HL-60 (cell line): ENCODE measurements around the gene SEPTIN14.

ENCODE experiments used
- DNase-seq, 2 experiments: peaks; one replicate each; pipeline ENCODE4 v3.0.0-alpha.2; 2010 to 2020; ENCODE audit warnings: low read depth in 1 of 2, low spot score in 1 of 2
- H3K27ac ChIP-seq: fragments of 250-450 bp; sonication (Bioruptor Pico); replicated peaks from 2 replicates; pipeline ENCODE4 v1.5.1; 2020; ENCODE audit warnings: mild to moderate bottlenecking, moderate library complexity
- H3K27me3 ChIP-seq: fragments of 250-450 bp; sonication (Bioruptor Pico); 2 replicates; pipeline ENCODE4 v1.5.1; 2021; ENCODE audit warnings: mild to moderate bottlenecking, moderate library complexity; ENCODE audit not compliant: insufficient read depth, poor library complexity, severe bottlenecking
- H3K4me3 ChIP-seq: replicated peaks from 2 replicates; pipeline ENCODE4 v1.5.1; 2011; ENCODE audit warnings: mild to moderate bottlenecking, control low read depth, low read length; ENCODE audit not compliant: insufficient read depth
- CTCF ChIP-seq: IDR thresholded peaks from one replicate; pipeline ENCODE4 v1.5.1; 2011; ENCODE audit warnings: low read length, control low read depth, inconsistent platforms; ENCODE audit not compliant: insufficient read depth
- GABPA ChIP-seq: IDR thresholded peaks from 2 replicates; pipeline ENCODE4 v1.6.1; 2012; ENCODE audit warnings: low read depth
- POLR2AphosphoS5 ChIP-seq: IDR thresholded peaks from 2 replicates; pipeline ENCODE4 v1.6.1; 2012; ENCODE audit warnings: low read depth
- SPI1 ChIP-seq: IDR thresholded peaks from 2 replicates; pipeline ENCODE4 v1.6.1; 2012; ENCODE audit warnings: low read depth, mild to moderate bottlenecking, borderline replicate concordance
- TF ChIP-seq, protein P1 (sequence below): IDR thresholded peaks from 2 replicates; pipeline ENCODE4 v1.6.1; 2012; ENCODE audit warnings: low read depth; ENCODE audit not compliant: insufficient replicate concordance

SEPTIN14 gene

DNA sequence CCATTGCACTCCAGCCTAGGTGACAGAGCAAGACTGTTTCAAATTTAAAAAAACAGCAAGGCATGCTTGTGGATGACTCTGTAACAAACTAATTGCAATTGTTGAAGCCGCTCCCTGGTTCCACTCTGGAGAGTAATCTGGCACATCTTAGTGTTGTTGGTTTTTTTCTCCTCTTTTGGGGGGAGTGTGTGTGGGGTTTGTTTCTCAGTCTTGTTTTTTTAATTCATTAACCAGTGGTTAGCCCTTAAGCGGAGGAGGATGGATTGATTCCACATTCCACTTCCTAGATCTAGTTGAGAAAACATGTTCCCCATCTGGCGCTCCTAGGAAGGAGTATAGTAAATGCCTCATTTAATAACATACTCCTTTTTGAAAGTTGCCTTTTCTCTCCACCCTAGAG is 16.1 kb upstream of the SEPTIN14 start:
- Histone ChIP-seq H3K27ac (no peak overlapping the region), H3K4me3 (no peak overlapping the region), H3K27me3 (no peaks in the 10 kb centered on the region)
- DNase-seq, result no peak
- TF ChIP-seq GABPA (no peak), POLR2AphosphoS5 (no peak), SPI1 (no peak), CTCF (no peak)
- TF ChIP-seq, protein P1, sequence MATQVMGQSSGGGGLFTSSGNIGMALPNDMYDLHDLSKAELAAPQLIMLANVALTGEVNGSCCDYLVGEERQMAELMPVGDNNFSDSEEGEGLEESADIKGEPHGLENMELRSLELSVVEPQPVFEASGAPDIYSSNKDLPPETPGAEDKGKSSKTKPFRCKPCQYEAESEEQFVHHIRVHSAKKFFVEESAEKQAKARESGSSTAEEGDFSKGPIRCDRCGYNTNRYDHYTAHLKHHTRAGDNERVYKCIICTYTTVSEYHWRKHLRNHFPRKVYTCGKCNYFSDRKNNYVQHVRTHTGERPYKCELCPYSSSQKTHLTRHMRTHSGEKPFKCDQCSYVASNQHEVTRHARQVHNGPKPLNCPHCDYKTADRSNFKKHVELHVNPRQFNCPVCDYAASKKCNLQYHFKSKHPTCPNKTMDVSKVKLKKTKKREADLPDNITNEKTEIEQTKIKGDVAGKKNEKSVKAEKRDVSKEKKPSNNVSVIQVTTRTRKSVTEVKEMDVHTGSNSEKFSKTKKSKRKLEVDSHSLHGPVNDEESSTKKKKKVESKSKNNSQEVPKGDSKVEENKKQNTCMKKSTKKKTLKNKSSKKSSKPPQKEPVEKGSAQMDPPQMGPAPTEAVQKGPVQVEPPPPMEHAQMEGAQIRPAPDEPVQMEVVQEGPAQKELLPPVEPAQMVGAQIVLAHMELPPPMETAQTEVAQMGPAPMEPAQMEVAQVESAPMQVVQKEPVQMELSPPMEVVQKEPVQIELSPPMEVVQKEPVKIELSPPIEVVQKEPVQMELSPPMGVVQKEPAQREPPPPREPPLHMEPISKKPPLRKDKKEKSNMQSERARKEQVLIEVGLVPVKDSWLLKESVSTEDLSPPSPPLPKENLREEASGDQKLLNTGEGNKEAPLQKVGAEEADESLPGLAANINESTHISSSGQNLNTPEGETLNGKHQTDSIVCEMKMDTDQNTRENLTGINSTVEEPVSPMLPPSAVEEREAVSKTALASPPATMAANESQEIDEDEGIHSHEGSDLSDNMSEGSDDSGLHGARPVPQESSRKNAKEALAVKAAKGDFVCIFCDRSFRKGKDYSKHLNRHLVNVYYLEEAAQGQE, result no peak

GRCh38 chr7:55877308-55877707 is 14.8 kb upstream of the SEPTIN14 start:
- H3K27ac ChIP-seq, result no peak overlapping the region
- DNase-seq, result no peak
- no peaks in the 10 kb centered on the region for H3K27me3 ChIP-seq
- no peak overlapping the region for H3K4me3 ChIP-seq
- TF ChIP-seq POLR2AphosphoS5 (no peak), SPI1 (no peak), CTCF (no peak), GABPA (no peak)
- TF ChIP-seq, protein P1, result no peak

GRCh38 chr7:55873765-55874164 is 11.2 kb upstream of the SEPTIN14 start:
- Histone ChIP-seq H3K4me3 (no peak overlapping the region), H3K27me3 (no peaks in the 10 kb centered on the region), H3K27ac (no peak overlapping the region)
- TF ChIP-seq, protein P1, result no peak
- no peak for TF ChIP-seq SPI1
- TF ChIP-seq GABPA, result no peak
- no peak for TF ChIP-seq POLR2AphosphoS5
- TF ChIP-seq CTCF, result no peak
- DNase-seq, result no peak
